ENCODE results near the gene FBN2. TPM values are rescaled to one million over a fixed set of nuclear protein-coding genes. Genes with fewer than 3 reads are reported as not detected.

FBN2 gene
- total RNA-seq, 1 donor from 2014 or later, result 6.6 TPM

DNA sequence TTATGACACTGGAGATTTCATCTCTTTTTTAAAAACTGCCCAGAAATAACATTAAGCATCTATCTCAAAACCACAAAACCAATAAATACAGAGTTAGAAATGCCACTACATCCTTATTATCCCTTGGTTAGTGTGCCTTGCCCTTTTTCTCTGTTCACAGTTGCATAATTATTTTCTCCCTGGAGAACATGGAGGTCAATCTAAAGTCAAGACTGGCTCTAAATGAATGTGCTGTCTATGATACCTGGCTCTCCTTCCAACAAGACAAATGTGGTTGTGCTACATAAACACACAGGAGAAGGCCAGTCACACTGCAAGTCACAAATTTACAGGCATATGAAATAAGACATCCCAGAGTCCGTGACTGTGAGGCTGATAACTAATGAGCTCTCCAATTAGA, 2.8 kb downstream of the FBN2 start:
- Mint-ChIP-seq H3K4me3 (ENCODE audit: low read depth) (no peak overlapping the region), H3K9me3 (ENCODE audit: low read depth) (no peaks in the 10 kb centered on the region), H3K27me3 (peaks cover 32% of the 10 kb centered on the region), H3K27ac (no peak overlapping the region), H3K36me3 (ENCODE audit: insufficient read depth) (no peaks in the 10 kb centered on the region), H3K4me1 (ENCODE audit: low read depth) (peaks cover 6% of the 10 kb centered on the region)
- TF ChIP-seq, protein P1, sequence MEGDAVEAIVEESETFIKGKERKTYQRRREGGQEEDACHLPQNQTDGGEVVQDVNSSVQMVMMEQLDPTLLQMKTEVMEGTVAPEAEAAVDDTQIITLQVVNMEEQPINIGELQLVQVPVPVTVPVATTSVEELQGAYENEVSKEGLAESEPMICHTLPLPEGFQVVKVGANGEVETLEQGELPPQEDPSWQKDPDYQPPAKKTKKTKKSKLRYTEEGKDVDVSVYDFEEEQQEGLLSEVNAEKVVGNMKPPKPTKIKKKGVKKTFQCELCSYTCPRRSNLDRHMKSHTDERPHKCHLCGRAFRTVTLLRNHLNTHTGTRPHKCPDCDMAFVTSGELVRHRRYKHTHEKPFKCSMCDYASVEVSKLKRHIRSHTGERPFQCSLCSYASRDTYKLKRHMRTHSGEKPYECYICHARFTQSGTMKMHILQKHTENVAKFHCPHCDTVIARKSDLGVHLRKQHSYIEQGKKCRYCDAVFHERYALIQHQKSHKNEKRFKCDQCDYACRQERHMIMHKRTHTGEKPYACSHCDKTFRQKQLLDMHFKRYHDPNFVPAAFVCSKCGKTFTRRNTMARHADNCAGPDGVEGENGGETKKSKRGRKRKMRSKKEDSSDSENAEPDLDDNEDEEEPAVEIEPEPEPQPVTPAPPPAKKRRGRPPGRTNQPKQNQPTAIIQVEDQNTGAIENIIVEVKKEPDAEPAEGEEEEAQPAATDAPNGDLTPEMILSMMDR (IDR thresholded peaks at IDR 0.05; ENCODE audit: unreplicated experiment), result no peak
- no peak for DNase-seq (ENCODE audit: low spot score, unreplicated experiment)

- peaks cover 6% of the 10 kb centered on the region for H3K4me1 Mint-ChIP-seq (ENCODE audit: low read depth)
- no peak overlapping the region for H3K27ac Mint-ChIP-seq
- TF ChIP-seq, protein P1 (IDR thresholded peaks at IDR 0.05; ENCODE audit: unreplicated experiment), result no peak
- H3K36me3 Mint-ChIP-seq (ENCODE audit: insufficient read depth), result no peaks in the 10 kb centered on the region
- peaks cover 32% of the 10 kb centered on the region for H3K27me3 Mint-ChIP-seq
- H3K9me3 Mint-ChIP-seq (ENCODE audit: low read depth), result no peaks in the 10 kb centered on the region
- H3K4me3 Mint-ChIP-seq (ENCODE audit: low read depth), result no peak overlapping the region
- DNase-seq (ENCODE audit: low spot score, unreplicated experiment), result no peak
Measured at GRCh38 chr5:128534726-128535125, 3.3 kb downstream of the FBN2 start.

DNA sequence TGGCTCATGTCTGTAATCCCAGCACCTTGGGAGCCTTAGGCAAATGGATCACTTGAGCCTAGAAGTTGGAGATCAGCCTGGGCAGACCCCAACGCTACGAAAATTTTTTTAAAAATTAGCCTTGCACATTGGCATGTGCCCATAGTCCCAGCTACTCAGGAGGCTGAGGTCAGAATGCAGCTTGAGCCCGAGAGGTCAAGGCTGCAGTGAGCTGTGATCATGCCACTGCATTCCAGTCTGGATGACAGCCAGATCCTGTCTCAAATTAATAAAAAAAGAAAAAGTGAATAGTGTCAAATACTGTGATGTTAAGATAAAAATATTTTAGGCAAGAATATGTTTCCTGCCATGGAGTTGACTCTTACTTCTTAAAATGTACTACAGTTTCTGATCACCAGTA, 5.3 kb downstream of the FBN2 start:
- DNase-seq (ENCODE audit: low spot score, unreplicated experiment), result no peak
- H3K4me3 Mint-ChIP-seq (ENCODE audit: low read depth), result no peak overlapping the region
- H3K9me3 Mint-ChIP-seq (ENCODE audit: low read depth), result no peaks in the 10 kb centered on the region
- no peak overlapping the region for H3K27ac Mint-ChIP-seq
- TF ChIP-seq, protein P1 (IDR thresholded peaks at IDR 0.05; ENCODE audit: unreplicated experiment), result no peak
- no peaks in the 10 kb centered on the region for H3K36me3 Mint-ChIP-seq (ENCODE audit: insufficient read depth)
- peaks cover 27% of the 10 kb centered on the region for H3K27me3 Mint-ChIP-seq
- peaks cover 5% of the 10 kb centered on the region for H3K4me1 Mint-ChIP-seq (ENCODE audit: low read depth)

DNA sequence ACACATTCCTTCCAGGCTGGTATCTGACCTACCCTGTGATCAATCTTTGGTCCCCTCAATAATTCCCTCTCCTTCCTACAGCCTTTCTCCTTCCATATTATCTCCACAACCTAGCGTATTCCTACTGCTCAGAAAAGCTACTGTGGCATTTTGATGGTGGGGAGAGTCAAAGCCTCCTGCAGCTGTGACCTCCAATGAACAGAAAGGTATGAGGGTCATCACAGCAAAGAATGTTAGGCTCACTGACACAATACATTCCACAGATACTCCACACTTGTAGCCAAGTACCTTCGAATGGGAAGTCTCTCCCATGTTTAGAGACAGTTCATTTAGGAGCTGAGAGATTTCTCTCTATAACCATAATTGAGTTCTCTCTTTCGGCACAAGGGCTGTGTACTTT, 5.9 kb downstream of the FBN2 start:
- H3K9me3 Mint-ChIP-seq (ENCODE audit: low read depth), result no peaks in the 10 kb centered on the region
- H3K36me3 Mint-ChIP-seq (ENCODE audit: insufficient read depth), result no peaks in the 10 kb centered on the region
- TF ChIP-seq, protein P1 (IDR thresholded peaks at IDR 0.05; ENCODE audit: unreplicated experiment), result no peak
- peaks cover 23% of the 10 kb centered on the region for H3K27me3 Mint-ChIP-seq
- H3K4me3 Mint-ChIP-seq (ENCODE audit: low read depth), result no peak overlapping the region
- peaks cover 5% of the 10 kb centered on the region for H3K4me1 Mint-ChIP-seq (ENCODE audit: low read depth)
- DNase-seq (ENCODE audit: low spot score, unreplicated experiment), result no peak
- no peak overlapping the region for H3K27ac Mint-ChIP-seq

- no peak for DNase-seq (ENCODE audit: low spot score, unreplicated experiment)
- Mint-ChIP-seq H3K36me3 (ENCODE audit: insufficient read depth) (no peaks in the 10 kb centered on the region), H3K4me3 (ENCODE audit: low read depth) (no peak overlapping the region), H3K4me1 (ENCODE audit: low read depth) (no peaks in the 10 kb centered on the region), H3K27ac (no peak overlapping the region), H3K27me3 (no peaks in the 10 kb centered on the region), H3K9me3 (ENCODE audit: low read depth) (no peaks in the 10 kb centered on the region)
- TF ChIP-seq, protein P1 (IDR thresholded peaks at IDR 0.05; ENCODE audit: unreplicated experiment), result no peak
Measured at GRCh38 chr5:128528637-128529255, 9.3 kb downstream of the FBN2 start.
